RWPE2 (cell line): ENCODE results near the gene FXYD6.

ENCODE experiments used
- ATAC-seq: fragments of 200-7000 bp; cut with Tn5 transposase; 3 replicates; pipeline ENCODE4 v1.9.1; 2021; ENCODE audit warnings: low read depth
- DNase-seq: peaks from one replicate; pipeline ENCODE4 v3.0.0-alpha.2; 2020; ENCODE audit warnings: low spot score
- H3K27ac ChIP-seq: fragments of 450-650 bp; 2 replicates; pipeline ENCODE4 v1.5.1; 2017; ENCODE audit warnings: mild to moderate bottlenecking; ENCODE audit not compliant: poor library complexity, severe bottlenecking
- H3K27me3 ChIP-seq: fragments of 250-450 bp; sonication (Bioruptor Pico); 2 replicates; pipeline ENCODE4 v1.5.1; 2021; ENCODE audit warnings: mild to moderate bottlenecking, moderate library complexity; ENCODE audit not compliant: insufficient read depth, poor library complexity, severe bottlenecking
- H3K36me3 ChIP-seq: fragments of 250-450 bp; sonication (Bioruptor Pico); 2 replicates; pipeline ENCODE4 v1.5.1; 2020; ENCODE audit warnings: low read depth, mild to moderate bottlenecking, moderate library complexity
- H3K4me1 ChIP-seq: fragments of 250-450 bp; sonication (Bioruptor Pico); 2 replicates; pipeline ENCODE4 v1.5.1; 2021; ENCODE audit warnings: mild to moderate bottlenecking, moderate library complexity; ENCODE audit not compliant: insufficient read depth, poor library complexity, severe bottlenecking
- H3K4me3 ChIP-seq: fragments of 250-450 bp; sonication (Bioruptor Pico); 2 replicates; pipeline ENCODE4 v1.5.1; 2021; ENCODE audit warnings: mild to moderate bottlenecking, moderate library complexity; ENCODE audit not compliant: severe bottlenecking
- H3K9me3 ChIP-seq: fragments of 250-450 bp; sonication (Bioruptor Pico); 2 replicates; pipeline ENCODE4 v1.5.1; 2021; ENCODE audit warnings: mild to moderate bottlenecking, moderate library complexity; ENCODE audit not compliant: severe bottlenecking
- TF ChIP-seq, protein P1 (sequence below): fragments of 450-650 bp; IDR thresholded peaks from one replicate; pipeline ENCODE4 v1.5.1; 2017; ENCODE audit warnings: mild to moderate bottlenecking, moderate library complexity; ENCODE audit not compliant: poor library complexity, severe bottlenecking

The FXYD6 gene

GRCh38 chr11:117862753-117863152 is 13.7 kb downstream of the FXYD6 start:
- Histone ChIP-seq H3K36me3 (no peaks in the 10 kb centered on the region), H3K9me3 (peaks cover 2% of the 10 kb centered on the region), H3K4me1 (no peaks in the 10 kb centered on the region), H3K4me3 (no peak overlapping the region), H3K27me3 (no peaks in the 10 kb centered on the region), H3K27ac (no peak overlapping the region)
- DNase-seq: no peak
- no peak for ATAC-seq
- TF ChIP-seq, protein P1, sequence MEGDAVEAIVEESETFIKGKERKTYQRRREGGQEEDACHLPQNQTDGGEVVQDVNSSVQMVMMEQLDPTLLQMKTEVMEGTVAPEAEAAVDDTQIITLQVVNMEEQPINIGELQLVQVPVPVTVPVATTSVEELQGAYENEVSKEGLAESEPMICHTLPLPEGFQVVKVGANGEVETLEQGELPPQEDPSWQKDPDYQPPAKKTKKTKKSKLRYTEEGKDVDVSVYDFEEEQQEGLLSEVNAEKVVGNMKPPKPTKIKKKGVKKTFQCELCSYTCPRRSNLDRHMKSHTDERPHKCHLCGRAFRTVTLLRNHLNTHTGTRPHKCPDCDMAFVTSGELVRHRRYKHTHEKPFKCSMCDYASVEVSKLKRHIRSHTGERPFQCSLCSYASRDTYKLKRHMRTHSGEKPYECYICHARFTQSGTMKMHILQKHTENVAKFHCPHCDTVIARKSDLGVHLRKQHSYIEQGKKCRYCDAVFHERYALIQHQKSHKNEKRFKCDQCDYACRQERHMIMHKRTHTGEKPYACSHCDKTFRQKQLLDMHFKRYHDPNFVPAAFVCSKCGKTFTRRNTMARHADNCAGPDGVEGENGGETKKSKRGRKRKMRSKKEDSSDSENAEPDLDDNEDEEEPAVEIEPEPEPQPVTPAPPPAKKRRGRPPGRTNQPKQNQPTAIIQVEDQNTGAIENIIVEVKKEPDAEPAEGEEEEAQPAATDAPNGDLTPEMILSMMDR: no peak

GRCh38 chr11:117862019-117862725 is 14.3 kb downstream of the FXYD6 start:
- no peaks in the 10 kb centered on the region for H3K27me3 ChIP-seq
- no peak for DNase-seq
- no peak overlapping the region for H3K4me3 ChIP-seq
- no peaks in the 10 kb centered on the region for H3K36me3 ChIP-seq
- H3K9me3 ChIP-seq: peaks cover 2% of the 10 kb centered on the region
- H3K27ac ChIP-seq: no peak overlapping the region
- no peak for ATAC-seq
- TF ChIP-seq, protein P1: no peak
- no peaks in the 10 kb centered on the region for H3K4me1 ChIP-seq

GRCh38 chr11:117861151-117862018 is 15.1 kb downstream of the FXYD6 start:
- peaks cover 2% of the 10 kb centered on the region for H3K9me3 ChIP-seq
- H3K27me3 ChIP-seq: no peaks in the 10 kb centered on the region
- H3K4me3 ChIP-seq: no peak overlapping the region
- TF ChIP-seq, protein P1: no peak
- peak; percentile 75 for ATAC-seq
- no peak overlapping the region for H3K27ac ChIP-seq
- DNase-seq: no peak
- H3K36me3 ChIP-seq: no peaks in the 10 kb centered on the region
- no peaks in the 10 kb centered on the region for H3K4me1 ChIP-seq

DNA sequence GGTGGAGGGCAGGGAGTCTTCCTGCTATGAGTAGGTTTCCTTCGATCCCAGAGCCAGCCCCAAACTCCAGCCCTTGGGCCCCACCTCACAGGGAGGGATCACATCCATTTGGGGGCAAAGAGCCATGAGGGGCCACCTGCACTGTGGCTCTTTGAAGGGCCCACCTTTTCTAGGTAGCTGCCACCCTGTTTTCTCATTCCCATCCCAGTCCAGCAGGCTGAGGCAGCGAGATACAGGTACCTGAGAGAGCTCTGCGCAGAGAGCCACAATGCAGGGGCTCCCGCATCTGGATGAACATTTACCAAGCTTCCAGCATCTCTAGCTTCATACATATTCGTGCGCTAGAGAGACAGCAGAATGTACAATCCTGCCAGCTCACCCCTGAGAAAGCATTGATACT is 16.3 kb downstream of the FXYD6 start:
- Histone ChIP-seq H3K36me3 (no peaks in the 10 kb centered on the region), H3K27me3 (no peaks in the 10 kb centered on the region), H3K4me3 (no peak overlapping the region), H3K27ac (no peak overlapping the region), H3K4me1 (no peaks in the 10 kb centered on the region), H3K9me3 (peaks cover under 1% of the 10 kb centered on the region)
- TF ChIP-seq, protein P1: no peak
- no peak for DNase-seq
- ATAC-seq: no peak
